D721Med (cell line): ENCODE results near the gene TNRC6A.

Experiments used
- DNase-seq: peaks from one replicate; pipeline ENCODE4 v3.0.0; 2011; ENCODE audit warnings: low spot score; ENCODE audit not compliant: insufficient read length
- FAIRE-seq: peaks from 2 replicates; lab custom pipeline; 2011; peaks lifted over from hg19 to GRCh38; lab: Jason Lieb, UNC
- CTCF ChIP-seq: IDR thresholded peaks from 2 replicates; pipeline ENCODE4 v1.5.1; 2012; ENCODE audit warnings: mild to moderate bottlenecking, control low read depth; ENCODE audit not compliant: insufficient read depth; ENCODE audit errors: missing control alignments

The TNRC6A gene

GRCh38 chr16:24723663-24724062, 5.8 kb upstream of the TNRC6A start:
- DNase-seq (no peak), FAIRE-seq (no peak)
- TF ChIP-seq CTCF, result no peak

- FAIRE-seq (no peak), DNase-seq (no peak)
- no peak for TF ChIP-seq CTCF
Measured at GRCh38 chr16:24728011-24728410, 1.4 kb upstream of the TNRC6A start.

GRCh38 chr16:24728891-24729242, 584 bp upstream of the TNRC6A start:
- DNase-seq (no peak), FAIRE-seq (no peak)
- no peak for TF ChIP-seq CTCF

- DNase-seq (no peak), FAIRE-seq (no peak)
- TF ChIP-seq CTCF, result no peak
Measured at GRCh38 chr16:24729951-24730815, 732 bp downstream of the TNRC6A start.

GRCh38 chr16:24730914-24731313, 1.5 kb downstream of the TNRC6A start:
- TF ChIP-seq CTCF, result no peak

GRCh38 chr16:24731722-24732419, 2.4 kb downstream of the TNRC6A start:
- FAIRE-seq, result no peak
- DNase-seq, result no peak
- TF ChIP-seq CTCF, result no peak

More at GRCh38 chr16:24730914-24731313, 1.5 kb downstream of the TNRC6A start:
- no peak for FAIRE-seq
- no peak for DNase-seq

- DNase-seq, result no peak
- FAIRE-seq, result no peak
- TF ChIP-seq CTCF, result no peak
Measured at GRCh38 chr16:24734382-24734781, 4.9 kb downstream of the TNRC6A start.
